NK-92 (cell line): ENCODE data around the gene SNX5.

Experiments used
- DNase-seq: peaks from one replicate; lab custom pipeline; 2025; ENCODE audit not compliant: unreplicated experiment; lab: John Stamatoyannopoulos, UW

The SNX5 gene

DNA sequence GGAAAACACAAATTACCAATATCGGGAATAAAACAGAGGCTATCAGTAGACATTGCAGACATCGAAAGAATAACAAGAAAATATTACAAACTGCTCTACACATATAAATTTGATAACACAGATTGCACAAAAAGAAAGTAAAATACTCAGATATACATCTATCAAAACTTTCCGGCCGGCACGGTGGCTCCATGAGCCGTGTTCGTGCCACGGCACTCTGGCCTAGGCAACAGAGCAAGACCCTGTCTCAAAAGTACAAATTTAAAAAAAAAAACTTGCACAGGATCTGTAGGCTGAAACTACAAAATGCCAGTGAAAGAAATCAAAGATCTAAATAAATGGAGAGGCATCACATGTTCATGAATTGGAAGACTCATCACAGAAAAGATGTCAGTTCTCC lies 49.4 kb downstream of the SNX5 start:
- no peak for DNase-seq

DNA sequence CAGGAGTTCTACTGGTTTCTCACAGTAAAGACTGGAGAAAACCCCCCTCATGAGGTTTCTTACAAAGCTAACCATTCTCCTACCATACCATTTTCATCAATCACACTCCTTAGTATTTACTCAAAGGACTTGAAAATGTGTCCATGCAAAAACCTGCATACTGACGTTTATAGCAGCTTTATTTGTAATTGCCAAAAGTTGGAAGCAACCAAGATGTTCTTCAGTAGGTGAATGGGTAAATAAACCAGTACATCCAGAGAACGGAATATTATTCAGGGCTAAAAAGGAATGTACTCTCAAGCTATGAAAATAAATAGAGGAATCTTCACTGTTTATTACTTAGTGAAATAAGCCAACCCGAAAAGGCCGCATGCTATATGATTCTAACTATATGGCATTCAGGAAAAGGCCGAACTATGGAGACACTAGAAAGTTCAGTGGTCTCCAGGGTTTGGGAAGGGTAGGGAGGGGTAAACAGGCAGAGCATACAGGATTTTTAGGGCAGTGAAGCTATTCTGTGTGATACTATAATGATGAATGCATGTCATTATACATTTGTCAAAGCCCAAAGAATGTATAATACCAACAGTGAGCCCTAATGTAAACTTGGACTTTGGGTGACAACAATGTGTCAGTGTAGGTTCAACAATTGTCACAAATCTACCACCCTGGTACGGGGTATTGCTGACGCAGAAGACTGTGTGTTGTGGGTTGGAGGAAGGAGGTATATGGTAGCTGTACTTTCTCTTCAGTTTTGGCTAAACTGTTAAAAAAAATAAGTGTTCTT lies 50.6 kb downstream of the SNX5 start:
- DNase-seq = no peak

DNA sequence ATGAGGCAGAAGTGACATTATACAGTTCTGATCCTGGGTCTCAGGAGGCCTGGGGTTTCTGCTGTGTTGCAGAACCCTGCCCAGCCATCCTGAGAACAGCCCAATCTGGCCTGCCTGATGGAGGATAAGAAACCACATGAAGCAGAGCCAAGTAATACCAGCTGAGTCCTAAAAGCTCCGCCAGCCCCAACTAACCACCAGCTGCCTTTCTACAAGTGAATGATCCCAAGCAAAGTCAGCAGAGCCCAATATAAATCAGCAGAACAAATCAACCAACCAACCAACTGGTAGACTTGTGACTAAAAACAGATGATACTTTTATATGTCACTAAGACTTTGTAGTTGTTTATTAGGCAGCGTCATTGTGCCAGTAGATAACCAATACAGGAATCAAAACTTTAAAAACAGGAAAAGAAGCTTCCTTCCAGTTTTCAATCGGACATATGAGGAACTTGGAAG lies 52.1 kb downstream of the SNX5 start:
- DNase-seq = no peak

DNA sequence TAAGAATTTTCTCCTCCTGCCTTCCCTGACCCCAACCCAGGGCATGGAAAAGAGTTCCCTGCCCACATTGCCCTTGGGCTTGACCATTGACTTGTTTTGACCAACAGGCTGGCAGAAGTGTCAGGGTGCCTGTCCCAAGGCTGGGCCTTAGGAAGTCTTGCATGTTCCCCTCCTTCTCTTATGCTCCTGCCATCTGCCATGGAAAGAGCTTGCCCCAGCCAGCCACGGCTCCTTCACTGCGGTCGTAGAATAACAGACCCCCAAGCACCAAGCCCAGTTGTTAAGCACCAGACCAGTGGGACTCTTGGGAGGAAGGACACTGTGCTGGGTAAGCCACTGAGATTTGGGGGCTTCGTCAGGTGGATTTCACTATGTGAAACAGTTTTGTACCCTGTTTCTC lies 53.6 kb downstream of the SNX5 start:
- DNase-seq = no peak

DNA sequence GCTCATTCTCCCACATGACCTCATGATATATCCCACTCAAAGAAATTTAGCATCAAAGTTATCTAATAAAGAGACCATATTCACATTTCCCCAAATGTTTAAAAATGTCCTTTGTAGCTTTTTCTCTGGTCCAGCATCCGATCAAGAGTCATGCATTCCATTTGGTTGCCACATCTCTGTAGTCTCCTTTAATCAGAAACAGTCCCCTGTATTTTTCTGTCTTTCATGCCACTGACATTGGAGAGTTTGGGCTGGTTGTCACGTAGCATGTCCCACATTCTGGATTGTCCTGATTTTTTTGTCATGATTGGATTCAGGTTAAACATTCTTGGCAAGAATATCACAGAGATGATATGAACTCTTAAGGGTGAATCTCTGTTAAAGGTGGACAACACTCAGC lies 55.7 kb downstream of the SNX5 start:
- no peak for DNase-seq

DNA sequence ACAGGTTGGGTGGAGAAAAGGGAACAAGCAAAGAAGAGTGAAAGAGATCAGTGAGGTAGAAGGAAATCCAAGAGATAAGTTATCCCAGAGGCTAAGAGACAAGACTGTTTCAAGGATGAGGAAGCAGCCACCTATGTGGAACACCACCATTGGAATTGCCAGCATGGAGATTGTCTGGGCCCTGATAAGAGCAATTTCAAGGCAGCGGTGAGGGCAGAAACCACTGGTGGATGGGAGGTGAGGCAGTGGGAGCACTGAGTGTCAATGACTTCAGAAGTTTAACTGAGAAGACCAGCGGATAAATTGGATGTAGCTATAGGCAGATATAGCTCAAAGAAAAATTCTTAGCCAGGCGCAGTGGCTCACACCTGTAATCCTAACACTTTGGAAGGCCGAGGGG lies 56.7 kb downstream of the SNX5 start:
- DNase-seq = no peak

DNA sequence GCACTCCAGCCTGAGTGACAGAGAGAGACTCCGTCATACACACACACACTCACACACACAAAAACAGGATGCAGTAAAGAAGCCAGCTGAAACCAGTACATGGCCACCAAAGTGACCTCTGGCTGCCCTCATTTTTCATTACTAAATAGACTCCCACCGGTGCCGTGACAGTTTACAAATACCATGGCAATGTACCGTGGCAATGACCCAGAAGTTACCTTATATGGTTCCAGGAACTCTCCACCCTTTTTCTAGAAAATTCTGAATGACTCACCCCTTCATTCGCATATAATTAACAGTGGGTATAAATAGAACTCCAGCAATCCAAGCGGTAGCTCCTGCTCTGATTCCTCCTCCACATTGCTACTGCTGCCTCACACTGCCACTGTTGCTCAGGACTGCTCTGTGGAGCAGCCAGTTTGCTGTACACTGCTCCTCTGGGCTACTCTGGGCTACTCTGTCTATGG lies 57.7 kb downstream of the SNX5 start:
- no peak for DNase-seq

DNA sequence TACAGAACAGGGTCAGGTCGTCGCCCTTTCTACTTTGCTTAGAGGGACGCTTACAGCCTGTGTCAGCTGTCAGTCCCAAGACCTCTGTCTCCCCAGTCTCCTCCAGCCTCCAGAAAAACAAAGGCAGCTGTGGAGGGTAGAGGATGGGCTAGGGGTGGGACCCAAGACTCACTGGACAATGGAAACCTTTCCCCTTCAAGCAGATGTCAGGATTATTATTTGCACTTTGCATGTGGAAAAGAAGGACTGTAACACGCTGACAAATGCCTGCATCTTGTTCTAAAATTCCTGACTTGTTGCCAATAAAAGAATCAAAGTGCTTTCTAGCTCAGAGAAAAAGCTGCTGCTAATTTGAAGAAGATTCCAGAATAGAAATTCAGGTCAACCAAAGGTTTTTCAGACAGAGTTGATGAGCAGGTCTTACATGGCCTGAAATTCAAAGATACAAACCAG lies 58.7 kb downstream of the SNX5 start:
- DNase-seq = no peak

DNA sequence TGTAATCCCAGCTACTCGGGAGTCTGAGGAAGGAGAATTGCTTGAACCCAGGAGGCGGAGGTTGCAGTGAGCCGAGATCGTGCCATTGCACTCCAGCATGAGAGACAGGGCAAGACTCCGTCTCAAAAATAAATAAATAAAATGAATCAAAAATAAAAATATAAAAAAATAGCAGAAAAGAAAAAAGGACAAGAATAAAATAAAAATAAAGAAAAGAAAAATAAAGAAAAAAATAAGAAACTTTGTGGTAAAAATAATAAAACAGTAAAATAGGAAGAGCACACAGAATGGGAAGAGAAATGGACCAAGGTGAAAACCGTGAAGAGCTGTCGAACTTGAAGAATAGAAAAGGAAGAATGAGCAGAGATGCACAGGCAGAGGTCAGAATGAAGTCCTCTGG lies 63.0 kb downstream of the SNX5 start:
- no peak for DNase-seq

DNA sequence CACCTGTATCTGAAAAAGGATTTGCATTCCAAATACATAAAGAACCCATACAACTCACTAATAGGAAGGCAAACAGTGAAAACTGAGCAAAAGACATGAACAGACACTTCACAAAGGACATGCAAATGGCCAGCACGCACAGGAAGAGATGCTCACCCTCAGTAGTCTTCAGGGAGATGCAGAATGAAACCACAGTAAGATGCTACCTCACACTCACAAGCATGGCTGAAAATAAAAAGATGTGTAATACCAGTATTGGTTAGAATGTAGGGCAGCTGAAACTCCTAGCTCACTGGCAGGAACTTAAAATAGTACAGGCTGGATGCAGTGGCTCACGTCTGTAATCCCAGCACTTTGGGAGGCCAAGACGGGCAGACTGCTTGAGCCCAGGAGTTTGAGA lies 64.6 kb downstream of the SNX5 start:
- DNase-seq = no peak

DNA sequence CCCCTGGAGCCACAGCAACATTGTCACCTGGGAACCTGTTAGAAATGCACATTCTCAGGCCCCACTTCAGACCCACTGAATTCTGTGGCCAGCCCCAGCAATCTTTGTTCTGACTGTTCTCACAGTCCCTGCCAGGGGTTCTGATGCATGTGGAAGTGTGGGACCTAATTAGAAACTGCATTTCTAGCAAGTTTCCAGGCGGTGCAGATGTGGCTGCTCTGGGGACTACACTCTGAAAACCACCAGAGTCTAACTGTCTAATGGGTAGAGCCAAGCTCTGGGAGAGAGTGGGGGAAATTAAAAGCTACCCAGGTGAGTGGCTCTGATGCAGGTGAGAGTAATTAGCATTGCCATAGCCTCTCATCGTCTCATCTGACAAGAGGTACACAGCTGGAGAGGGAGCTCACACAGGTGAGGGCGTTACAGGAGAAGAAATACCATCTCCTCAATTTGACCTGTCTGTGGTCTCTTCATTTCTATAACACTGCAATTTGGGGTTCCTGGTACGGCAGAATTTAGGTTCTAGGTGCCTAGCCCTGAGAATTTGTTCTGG lies 66.0 kb downstream of the SNX5 start:
- DNase-seq = no peak

DNA sequence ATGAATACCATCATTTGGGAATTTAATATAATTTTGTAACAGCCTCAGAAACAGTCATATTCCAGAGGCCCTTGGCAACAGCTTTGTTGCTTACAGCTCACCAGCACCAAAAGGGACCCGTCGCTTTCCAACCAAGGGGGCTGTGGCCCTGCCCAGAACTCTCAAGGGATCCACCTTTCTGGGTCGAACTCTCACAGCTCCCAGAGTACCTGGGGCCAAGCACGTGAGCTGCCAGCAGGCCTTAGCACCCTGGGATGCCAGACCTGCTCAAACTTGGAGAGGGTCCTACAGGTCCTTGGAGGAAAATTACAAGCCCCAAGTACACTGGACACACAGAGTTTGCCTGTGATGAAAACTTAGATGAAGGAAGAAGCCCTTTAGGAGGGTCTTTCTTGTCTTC lies 66.6 kb downstream of the SNX5 start:
- no peak for DNase-seq

DNA sequence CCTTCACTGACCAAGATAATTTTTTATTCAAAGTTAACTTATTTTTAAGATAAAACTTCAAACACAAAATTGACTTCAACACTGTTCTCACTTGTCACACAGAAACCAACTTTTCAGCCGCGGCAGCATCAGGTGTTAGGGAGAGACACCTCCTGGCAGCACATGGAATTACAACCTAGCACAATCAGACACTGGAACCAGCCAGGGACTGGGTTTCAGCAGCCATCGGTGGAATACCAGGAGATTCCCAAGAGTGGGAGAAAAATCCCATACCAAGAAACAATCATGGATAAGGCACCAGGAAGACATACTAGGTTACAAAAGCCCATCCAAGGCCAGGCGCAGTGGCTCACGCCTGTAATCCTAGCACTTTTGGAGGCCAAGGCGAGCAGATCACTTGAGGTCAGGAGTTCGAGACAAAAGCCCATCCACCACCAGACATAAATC lies 70.0 kb downstream of the SNX5 start:
- no peak for DNase-seq

DNA sequence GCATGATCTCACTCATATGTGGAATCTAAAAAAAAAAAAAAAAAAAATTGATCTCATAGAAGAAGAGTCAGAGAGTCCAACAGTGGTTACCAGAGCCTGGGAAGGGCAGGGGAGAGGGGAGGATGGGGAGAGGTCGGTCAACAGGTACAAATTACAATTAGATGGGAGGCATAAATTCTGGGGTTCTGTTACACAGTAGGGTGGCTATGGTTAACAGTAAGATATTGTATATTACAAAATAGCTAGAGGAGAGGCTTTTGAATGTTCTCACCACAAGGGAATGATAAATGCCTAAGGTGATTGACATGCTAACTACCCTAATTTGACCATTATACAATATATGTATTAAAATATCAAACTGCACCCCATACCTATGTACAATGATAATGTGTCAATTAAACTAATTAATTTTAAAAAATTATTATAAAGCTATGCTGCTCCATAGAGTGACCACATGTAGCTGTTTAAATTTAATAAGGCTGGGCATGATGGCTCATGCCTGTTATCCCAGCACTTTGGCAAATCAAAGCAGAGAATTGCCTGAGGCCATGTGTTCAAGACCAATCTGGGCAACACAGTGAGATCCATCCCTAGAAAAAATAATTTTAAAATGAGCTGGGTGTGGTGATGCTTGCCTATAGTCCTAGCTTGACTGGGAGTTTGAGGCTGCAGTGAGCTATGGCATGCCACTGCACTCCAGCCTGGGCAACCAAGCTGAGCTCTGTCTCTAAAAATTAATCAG lies 70.9 kb downstream of the SNX5 start:
- no peak for DNase-seq

DNA sequence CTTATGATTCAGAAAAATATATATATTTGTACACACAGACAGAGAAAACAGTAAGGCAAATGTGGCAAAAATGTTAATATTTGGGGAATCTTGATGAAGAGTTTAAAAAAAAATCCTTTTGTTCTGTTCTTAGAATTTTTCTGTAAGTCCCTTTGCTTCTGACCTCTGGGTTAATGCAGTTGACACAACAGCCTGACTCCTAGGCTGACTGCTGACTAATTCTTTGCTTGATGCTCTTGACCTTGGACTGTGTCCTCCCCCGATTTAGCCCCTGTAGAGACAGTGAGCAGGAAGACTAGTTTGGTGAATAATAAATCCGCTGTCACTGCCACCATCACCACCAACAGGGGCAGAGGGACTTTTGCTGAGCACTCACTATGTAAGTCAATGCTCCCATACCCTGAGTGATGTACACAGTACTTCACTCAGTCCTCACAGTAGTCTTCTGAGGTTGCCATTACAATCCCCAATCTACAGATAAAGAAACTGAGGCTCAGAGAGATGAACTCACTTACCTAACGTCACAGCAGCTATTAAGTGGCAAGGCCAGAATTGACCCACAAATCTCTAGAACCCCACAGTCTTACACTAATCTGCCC lies 71.7 kb downstream of the SNX5 start:
- DNase-seq = no peak

DNA sequence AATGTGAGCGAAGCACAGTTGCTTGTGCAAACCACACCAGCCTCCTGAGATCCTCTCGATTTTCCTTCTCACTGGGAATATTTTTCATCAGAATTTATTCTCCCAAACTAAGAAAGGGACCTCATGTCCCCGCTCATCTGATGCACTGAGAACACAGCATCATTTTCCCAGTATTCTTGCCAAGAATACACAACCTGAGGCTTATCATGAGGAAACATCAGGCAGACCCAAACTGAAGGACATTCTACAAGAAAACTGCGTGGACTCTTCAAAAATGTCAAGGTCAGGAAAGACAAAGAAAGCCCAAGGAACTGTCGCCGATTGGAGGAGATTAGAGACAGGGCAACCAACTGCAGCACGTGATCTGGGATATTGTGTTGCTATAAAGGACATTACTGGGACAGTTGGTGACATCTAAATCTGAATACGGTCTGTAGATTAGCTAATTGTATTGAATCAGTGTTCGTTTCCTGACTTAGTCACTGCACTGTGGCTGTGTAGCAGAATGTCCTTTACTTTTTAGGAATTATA lies 72.3 kb downstream of the SNX5 start:
- DNase-seq = no peak

DNA sequence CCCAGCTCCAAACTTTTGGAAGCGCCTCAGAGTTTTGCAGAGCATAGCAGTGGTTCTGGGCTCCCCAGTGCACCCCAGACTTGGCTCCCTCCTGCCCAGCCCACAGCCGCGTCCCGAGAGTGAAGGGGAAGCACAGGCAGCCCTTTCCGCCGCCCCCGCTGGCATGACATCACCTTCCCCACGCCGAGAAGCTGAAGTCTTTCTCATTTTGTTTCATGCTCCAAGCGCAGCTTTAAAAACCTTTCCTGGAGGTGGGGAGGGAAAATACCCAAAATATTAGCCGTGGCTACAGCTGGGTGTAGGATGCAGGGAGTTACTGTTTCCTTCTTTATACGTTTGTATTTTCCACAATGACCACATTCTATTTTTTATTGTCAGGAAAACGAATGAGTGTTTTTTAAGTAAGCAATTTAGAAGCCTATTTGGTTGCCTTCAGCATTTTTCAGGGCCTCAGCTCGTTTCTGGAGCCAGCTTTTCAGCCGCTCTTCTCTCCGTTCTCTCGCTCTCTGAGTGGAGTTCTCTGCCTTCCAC lies 72.9 kb downstream of the SNX5 start:
- no peak for DNase-seq

DNA sequence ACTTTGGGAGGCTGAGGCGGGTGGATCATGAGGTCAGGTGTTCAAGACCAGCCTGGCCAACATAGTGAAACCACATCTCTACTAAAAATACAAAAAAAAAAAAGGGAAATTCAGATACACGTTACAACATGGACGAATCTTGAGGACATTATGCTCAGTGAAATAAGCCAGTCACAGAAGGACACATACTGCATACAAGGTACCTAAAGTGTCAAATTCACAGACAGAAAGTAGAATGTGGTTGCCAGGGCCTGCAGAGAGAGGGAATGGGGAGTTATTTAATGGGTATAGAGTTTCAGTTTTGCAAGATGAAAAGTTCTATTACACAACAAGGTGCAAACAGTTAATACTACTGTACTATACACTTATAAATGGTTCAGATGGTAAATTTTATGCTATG lies 75.1 kb downstream of the SNX5 start:
- no peak for DNase-seq

DNA sequence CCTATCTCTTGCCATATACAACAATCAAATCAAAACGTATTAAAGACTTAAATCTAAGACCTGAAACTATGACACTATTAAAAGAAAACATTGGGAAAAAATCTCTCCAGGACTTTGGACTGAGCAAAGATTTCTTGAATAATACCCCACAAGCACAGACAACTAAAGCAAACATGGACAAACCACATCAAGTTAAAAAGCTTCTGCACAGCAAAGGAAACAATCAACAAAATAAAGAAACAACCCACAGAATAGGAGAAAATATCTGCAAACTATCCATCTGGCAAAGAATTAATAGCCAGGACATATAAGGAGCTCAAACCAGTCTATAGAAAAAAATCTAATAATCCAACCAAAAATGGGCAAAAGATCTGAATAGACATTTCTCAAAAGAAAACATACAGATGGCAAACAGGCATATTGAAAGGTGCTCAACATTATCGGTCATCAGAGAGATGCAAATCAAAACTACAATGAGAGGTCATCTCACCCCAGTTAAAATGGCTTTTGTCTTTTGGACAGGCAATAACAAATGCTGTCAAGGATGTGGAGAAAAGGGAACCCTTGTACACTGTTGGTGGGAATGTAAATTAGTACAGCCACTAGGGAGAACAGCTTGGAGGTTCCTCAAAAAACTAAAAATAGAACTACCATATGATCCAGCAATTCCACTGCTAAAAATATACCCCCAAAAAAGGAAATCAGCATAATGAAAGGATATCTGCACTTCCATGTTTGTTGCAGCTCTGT lies 76.2 kb downstream of the SNX5 start:
- no peak for DNase-seq
